Osteocyte (in vitro differentiated cells): ENCODE data around the gene ZSWIM4. TPM values are rescaled to one million over a fixed set of nuclear protein-coding genes. Genes with fewer than 3 reads are reported as not detected.

Experiments
- DNase-seq: peaks from one replicate; pipeline ENCODE4 v3.0.0; 2021; ENCODE audit warnings: mixed read lengths; ENCODE audit not compliant: unreplicated experiment; ENCODE audit errors: extremely low spot score
- H3K27ac Mint-ChIP-seq: one replicate; pipeline ENCODE4 v1.8.0; 2021; ENCODE audit warnings: mild to moderate bottlenecking, mixed read lengths; ENCODE audit not compliant: unreplicated experiment
- H3K27me3 Mint-ChIP-seq: one replicate; pipeline ENCODE4 v1.8.0; 2021; ENCODE audit warnings: mixed read lengths; ENCODE audit not compliant: unreplicated experiment
- H3K36me3 Mint-ChIP-seq: one replicate; pipeline ENCODE4 v1.8.0; 2021; ENCODE audit warnings: mixed read lengths; ENCODE audit not compliant: unreplicated experiment
- H3K4me1 Mint-ChIP-seq: one replicate; pipeline ENCODE4 v1.8.0; 2021; ENCODE audit warnings: mixed read lengths; ENCODE audit not compliant: unreplicated experiment
- H3K4me3 Mint-ChIP-seq: one replicate; pipeline ENCODE4 v1.8.0; 2021; ENCODE audit warnings: mild to moderate bottlenecking, moderate library complexity, mixed read lengths; ENCODE audit not compliant: unreplicated experiment
- H3K9me3 Mint-ChIP-seq: one replicate; pipeline ENCODE4 v1.8.0; 2021; ENCODE audit warnings: mixed read lengths; ENCODE audit not compliant: unreplicated experiment
- total RNA-seq: library from RNA; stranded (reverse); gene quantifications from 2 replicates; pipeline ENCODE4 v1.2.1, GENCODE V29; 2021
- TF ChIP-seq, protein P1 (sequence below): fragments of 200-600 bp; sonication (generic); IDR thresholded peaks from 2 replicates; pipeline ENCODE4 v1.5.0; 2021; ENCODE audit warnings: antibody characterized with exemption, mild to moderate bottlenecking, moderate library complexity

ZSWIM4 gene
- total RNA-seq, 1 donor from 2014 or later: 15.1 TPM

DNA sequence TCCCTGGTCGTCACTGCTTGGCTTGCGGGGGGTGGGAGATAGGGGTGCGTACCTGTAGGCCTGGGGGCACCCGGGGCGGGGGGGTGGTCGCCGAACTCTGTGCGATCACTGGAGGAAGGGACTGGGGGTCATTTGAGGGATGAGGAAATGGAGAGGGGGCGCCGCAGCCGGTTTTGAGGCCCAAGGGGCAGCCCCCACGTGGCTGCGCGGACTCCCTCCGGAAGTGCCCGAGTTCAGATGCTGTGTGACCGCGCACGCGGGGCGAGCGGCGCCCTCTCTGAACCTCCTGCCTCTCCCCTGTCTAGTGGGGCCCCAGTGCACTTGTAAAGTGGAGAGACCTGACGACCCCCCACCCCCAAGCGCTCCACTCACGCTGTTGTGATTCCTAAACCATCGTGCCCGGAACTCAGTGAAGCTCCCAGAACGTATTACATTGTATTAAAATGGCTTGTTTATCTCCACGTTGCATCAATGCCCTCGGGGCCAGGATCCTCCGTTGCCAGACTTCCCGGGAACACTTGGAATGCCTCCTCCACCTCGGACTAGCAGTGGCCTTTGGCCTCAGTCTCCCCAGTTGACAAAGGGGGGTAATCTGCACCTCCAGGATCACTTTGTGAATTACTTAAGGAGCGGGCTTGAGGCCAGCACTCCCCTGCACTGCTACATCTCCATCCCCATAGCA lies 78.7 kb downstream of the ZSWIM4 start:
- Mint-ChIP-seq H3K4me1 (peaks cover 7% of the 10 kb centered on the region), H3K9me3 (no peaks in the 10 kb centered on the region), H3K4me3 (no peak overlapping the region), H3K36me3 (no peaks in the 10 kb centered on the region), H3K27me3 (no peaks in the 10 kb centered on the region), H3K27ac (no peak overlapping the region)
- no peak for DNase-seq
- TF ChIP-seq, protein P1, sequence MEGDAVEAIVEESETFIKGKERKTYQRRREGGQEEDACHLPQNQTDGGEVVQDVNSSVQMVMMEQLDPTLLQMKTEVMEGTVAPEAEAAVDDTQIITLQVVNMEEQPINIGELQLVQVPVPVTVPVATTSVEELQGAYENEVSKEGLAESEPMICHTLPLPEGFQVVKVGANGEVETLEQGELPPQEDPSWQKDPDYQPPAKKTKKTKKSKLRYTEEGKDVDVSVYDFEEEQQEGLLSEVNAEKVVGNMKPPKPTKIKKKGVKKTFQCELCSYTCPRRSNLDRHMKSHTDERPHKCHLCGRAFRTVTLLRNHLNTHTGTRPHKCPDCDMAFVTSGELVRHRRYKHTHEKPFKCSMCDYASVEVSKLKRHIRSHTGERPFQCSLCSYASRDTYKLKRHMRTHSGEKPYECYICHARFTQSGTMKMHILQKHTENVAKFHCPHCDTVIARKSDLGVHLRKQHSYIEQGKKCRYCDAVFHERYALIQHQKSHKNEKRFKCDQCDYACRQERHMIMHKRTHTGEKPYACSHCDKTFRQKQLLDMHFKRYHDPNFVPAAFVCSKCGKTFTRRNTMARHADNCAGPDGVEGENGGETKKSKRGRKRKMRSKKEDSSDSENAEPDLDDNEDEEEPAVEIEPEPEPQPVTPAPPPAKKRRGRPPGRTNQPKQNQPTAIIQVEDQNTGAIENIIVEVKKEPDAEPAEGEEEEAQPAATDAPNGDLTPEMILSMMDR: no peak

DNA sequence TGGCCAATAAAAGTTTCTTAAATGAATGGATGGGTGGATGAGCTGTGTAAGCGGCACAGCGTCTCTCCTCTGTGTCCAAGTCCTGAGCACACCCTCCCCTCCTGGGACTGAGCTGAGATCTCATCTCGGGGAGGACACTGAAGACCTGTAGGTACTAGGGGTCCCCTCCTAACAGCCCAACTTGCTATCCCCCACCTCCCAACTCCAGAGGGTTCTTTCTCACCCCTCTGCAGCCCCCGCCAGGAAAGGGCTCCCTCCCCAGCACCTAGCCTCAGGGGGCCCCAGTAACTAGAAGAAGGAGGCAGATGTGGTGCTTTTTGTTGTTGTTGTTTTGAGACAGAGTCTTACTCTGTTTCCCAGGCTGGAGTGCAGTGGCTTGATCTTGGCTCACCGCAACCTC lies 80.6 kb downstream of the ZSWIM4 start:
- no peak overlapping the region for H3K27ac Mint-ChIP-seq
- TF ChIP-seq, protein P1: no peak
- H3K4me1 Mint-ChIP-seq: peaks cover 19% of the 10 kb centered on the region
- H3K9me3 Mint-ChIP-seq: no peaks in the 10 kb centered on the region
- H3K4me3 Mint-ChIP-seq: no peak overlapping the region
- no peaks in the 10 kb centered on the region for H3K36me3 Mint-ChIP-seq
- no peaks in the 10 kb centered on the region for H3K27me3 Mint-ChIP-seq
- DNase-seq: no peak

DNA sequence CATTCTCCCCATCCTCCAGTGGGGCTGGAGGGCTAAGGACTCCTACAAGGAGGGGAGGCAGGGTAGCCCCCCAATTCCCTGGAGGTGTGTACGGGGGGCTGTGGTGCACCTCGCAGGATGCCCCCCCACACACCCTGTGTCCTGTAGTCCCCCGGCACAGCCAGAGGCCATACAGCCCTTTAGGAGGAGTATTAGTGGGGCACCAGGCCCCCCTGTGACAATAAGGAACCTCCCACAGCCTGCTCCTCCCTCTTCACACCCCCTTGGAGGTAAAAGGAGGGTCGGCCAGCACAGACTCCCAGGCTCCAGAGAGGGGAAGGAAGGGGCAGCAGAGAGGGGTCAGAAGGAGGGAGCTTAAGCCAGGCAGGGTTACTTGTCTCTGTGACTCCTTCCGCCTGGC lies 81.6 kb downstream of the ZSWIM4 start, which contains the start of gene NANOS3:
Gene NANOS3, plus strand, starts transcription at position 301 of the 400 bp plus-strand sequence. CDS start 115 bp downstream, outside the sequence.
- no peaks in the 10 kb centered on the region for H3K9me3 Mint-ChIP-seq
- no peak within 1 kb of the TSS for H3K27ac Mint-ChIP-seq
- no peak for DNase-seq
- TF ChIP-seq, protein P1: no peak
- no peaks in the 10 kb centered on the region for H3K27me3 Mint-ChIP-seq
- peaks cover 29% of the 10 kb centered on the region for H3K4me1 Mint-ChIP-seq
- H3K4me3 Mint-ChIP-seq: no peak within 1 kb of the TSS
- no peaks in the 10 kb centered on the region for H3K36me3 Mint-ChIP-seq

DNA sequence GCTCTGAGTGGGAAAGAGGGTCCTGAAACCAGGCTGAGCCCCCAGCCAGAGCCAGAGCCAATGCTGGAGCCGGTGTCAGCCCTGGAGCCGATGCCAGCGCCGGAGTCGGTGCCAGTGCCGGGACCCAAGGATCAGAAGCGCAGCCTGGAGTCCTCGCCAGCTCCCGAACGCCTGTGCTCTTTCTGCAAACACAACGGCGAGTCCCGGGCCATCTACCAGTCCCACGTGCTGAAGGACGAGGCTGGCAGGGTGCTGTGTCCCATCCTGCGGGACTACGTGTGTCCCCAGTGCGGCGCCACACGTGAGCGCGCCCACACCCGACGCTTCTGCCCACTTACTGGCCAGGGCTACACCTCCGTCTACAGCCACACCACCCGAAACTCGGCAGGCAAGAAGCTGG lies 82.1 kb downstream of the ZSWIM4 start:
- DNase-seq: no peak
- no peak overlapping the region for H3K27ac Mint-ChIP-seq
- H3K9me3 Mint-ChIP-seq: no peaks in the 10 kb centered on the region
- no peaks in the 10 kb centered on the region for H3K36me3 Mint-ChIP-seq
- H3K4me1 Mint-ChIP-seq: peaks cover 34% of the 10 kb centered on the region
- no peak overlapping the region for H3K4me3 Mint-ChIP-seq
- no peaks in the 10 kb centered on the region for H3K27me3 Mint-ChIP-seq
- TF ChIP-seq, protein P1: no peak

DNA sequence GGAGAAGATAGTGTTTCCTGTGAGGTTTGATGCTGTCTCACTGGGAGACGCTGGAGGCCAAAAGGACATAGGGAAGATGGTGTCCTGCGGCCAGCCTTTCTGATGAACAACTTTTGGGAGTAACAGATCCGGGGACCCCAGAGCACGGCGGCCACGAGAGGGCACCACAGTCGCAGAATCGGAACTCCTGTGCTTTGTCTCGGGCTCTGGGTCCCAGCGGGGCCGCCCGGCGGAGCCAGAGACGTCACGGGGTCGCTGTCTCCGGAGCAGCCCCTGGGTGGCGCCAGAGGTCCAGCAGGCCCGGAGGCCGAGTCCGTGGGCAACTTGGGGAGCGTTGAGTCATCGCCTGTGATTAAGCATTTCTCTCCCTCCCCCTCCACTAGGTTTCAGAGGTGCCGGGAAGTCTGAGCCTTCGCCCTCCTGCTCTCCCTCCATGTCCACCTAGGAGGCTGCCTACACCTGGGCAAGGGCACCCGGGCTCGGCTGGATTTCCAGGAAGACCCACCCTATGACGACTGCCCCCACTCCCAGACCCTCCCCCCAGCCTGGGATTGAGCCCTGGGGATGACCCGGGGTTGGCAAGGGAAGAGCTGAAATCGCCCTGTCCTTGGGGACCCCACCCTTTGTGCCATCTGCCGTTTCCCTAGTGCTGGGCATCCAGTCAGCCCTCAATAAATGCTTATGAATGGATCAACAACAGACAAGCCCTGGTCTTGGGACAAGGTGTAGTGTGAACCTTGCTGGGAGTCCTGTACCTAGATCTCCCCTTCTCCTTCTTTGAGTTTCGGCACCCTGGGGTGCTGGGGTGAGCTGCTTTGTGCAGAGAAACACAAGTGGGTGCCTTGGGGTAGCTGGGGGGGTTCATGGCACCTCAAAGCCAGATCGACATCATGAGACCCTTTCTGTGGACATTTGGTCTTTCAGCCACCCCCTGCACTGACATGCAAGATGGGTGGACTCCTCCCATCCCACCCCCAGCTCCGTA lies 85.1 kb downstream of the ZSWIM4 start:
- H3K4me3 Mint-ChIP-seq: peak overlapping the region; percentile 32
- DNase-seq: peak; percentile 99
- TF ChIP-seq, protein P1: peak; percentile 100
- no peaks in the 10 kb centered on the region for H3K27me3 Mint-ChIP-seq
- no peaks in the 10 kb centered on the region for H3K9me3 Mint-ChIP-seq
- peaks cover 34% of the 10 kb centered on the region for H3K4me1 Mint-ChIP-seq
- H3K36me3 Mint-ChIP-seq: no peaks in the 10 kb centered on the region
- H3K27ac Mint-ChIP-seq: peak overlapping the region; percentile 93
